IMR-90 (cell line): ENCODE results near the gene TGFBR2. TPM values are rescaled to one million over a fixed set of nuclear protein-coding genes. Genes with fewer than 3 reads are reported as not detected.

Source experiments
- ATAC-seq: fragments of 200-7000 bp; cut with Tn5 transposase; 2 replicates; pipeline ENCODE4 v1.9.1; 2020; ENCODE audit warnings: low read depth, mild to moderate bottlenecking, moderate library complexity
- BruUV-seq: library from RNA; stranded (reverse); fragments of 400-500 nt; replicated peaks from 2 replicates; lab custom pipeline; 2021; lab: Mats Ljungman, UMichigan
- CTCF ChIA-PET: fragments of 300-600 bp; formaldehyde crosslinking; extraction: SDS; loops from one replicate; lab custom pipeline; 2021; ENCODE audit warnings: antibody characterized with exemption; lab: Yijun Ruan, JAX
- POLR2A ChIA-PET: fragments of 300-600 bp; sonication (Branson Sonifier 250); formaldehyde crosslinking; loops from one replicate; lab custom pipeline; 2022; ENCODE audit warnings: antibody characterized with exemption; ENCODE audit not compliant: unreplicated experiment; lab: Charles Lee
- DNase-seq: peaks from one replicate; pipeline ENCODE4 v3.0.0; 2013
- H2AFZ ChIP-seq: replicated peaks from 2 replicates; pipeline ENCODE3; 2013; ENCODE audit warnings: low read length, mild to moderate bottlenecking; ENCODE audit not compliant: poor library complexity
- H2AK5ac ChIP-seq: 2 replicates; pipeline ENCODE4 v1.6.1; 2013; ENCODE audit warnings: low read depth, low read length, inconsistent platforms
- H2AK9ac ChIP-seq: replicated peaks from 2 replicates; pipeline ENCODE3; 2013; ENCODE audit warnings: mild to moderate bottlenecking, low read depth, low read length, moderate library complexity; ENCODE audit not compliant: poor library complexity
- H2BK120ac ChIP-seq: 2 replicates; pipeline ENCODE4 v1.6.1; 2013; ENCODE audit warnings: low read depth, low read length, inconsistent platforms
- H2BK15ac ChIP-seq: 3 replicates; pipeline ENCODE4 v1.6.1; 2013; ENCODE audit warnings: low read depth, low read length, inconsistent platforms
- H2BK20ac ChIP-seq: 2 replicates; pipeline ENCODE4 v1.6.1; 2013; ENCODE audit warnings: low read depth, mild to moderate bottlenecking, inconsistent platforms, low read length, moderate library complexity
- H2BK5ac ChIP-seq: 2 replicates; pipeline ENCODE4 v1.6.1; 2013; ENCODE audit warnings: mild to moderate bottlenecking, low read depth, low read length, inconsistent platforms; ENCODE audit not compliant: poor library complexity, severe bottlenecking
- H3K14ac ChIP-seq: replicated peaks from 2 replicates; pipeline ENCODE4 v1.6.1; 2013; ENCODE audit warnings: low read depth, low read length, inconsistent platforms
- H3K18ac ChIP-seq: 2 replicates; pipeline ENCODE4 v1.6.1; 2013; ENCODE audit warnings: low read depth, low read length, control low read depth
- H3K23ac ChIP-seq: 2 replicates; pipeline ENCODE4 v1.6.1; 2013; ENCODE audit warnings: low read depth, low read length, inconsistent platforms
- H3K27ac ChIP-seq: 2 replicates; pipeline ENCODE4 v1.5.1; 2013; ENCODE audit warnings: mild to moderate bottlenecking, control low read depth, low read length; ENCODE audit not compliant: insufficient read depth
- H3K27me3 ChIP-seq: 2 replicates; pipeline ENCODE4 v1.6.1; 2013; ENCODE audit warnings: low read length; ENCODE audit not compliant: control insufficient read depth, insufficient read depth
- H3K36me3 ChIP-seq: 2 replicates; pipeline ENCODE4 v1.6.1; 2013; ENCODE audit warnings: low read length, mixed read lengths; ENCODE audit not compliant: control insufficient read depth, insufficient read depth
- H3K4ac ChIP-seq: 2 replicates; pipeline ENCODE4 v1.6.1; 2013; ENCODE audit warnings: low read depth, low read length, inconsistent platforms
- H3K4me1 ChIP-seq: 2 replicates; pipeline ENCODE4 v1.6.1; 2013; ENCODE audit warnings: low read length, mixed read lengths; ENCODE audit not compliant: control insufficient read depth, insufficient read depth
- H3K4me2 ChIP-seq: 2 replicates; pipeline ENCODE4 v1.6.1; 2013; ENCODE audit warnings: low read depth, mild to moderate bottlenecking, control low read depth, low read length, moderate library complexity
- H3K4me3 ChIP-seq: 2 replicates; pipeline ENCODE4 v1.5.1; 2013; ENCODE audit warnings: low read depth, mild to moderate bottlenecking, control low read depth, low read length, moderate library complexity; ENCODE audit not compliant: insufficient read depth
- H3K56ac ChIP-seq: 2 replicates; pipeline ENCODE4 v1.6.1; 2013; ENCODE audit warnings: low read length, inconsistent platforms; ENCODE audit not compliant: insufficient read depth; ENCODE audit errors: extremely low read depth
- H3K79me1 ChIP-seq, 2 experiments: 2 replicates each; pipeline ENCODE4 v1.6.1; 2013; ENCODE audit warnings: low read length in 2 of 2, inconsistent platforms in 1 of 2, low read depth in 1 of 2
- H3K9ac ChIP-seq: 2 replicates; pipeline ENCODE4 v1.6.1; 2013; ENCODE audit warnings: low read depth, low read length, control low read depth
- H3K9me1 ChIP-seq: 2 replicates; pipeline ENCODE4 v1.6.1; 2013; ENCODE audit warnings: low read length, inconsistent platforms; ENCODE audit not compliant: insufficient read depth
- H3K9me3 ChIP-seq: 2 replicates; pipeline ENCODE4 v1.6.1; 2013; ENCODE audit warnings: low read length; ENCODE audit not compliant: control insufficient read depth, insufficient read depth
- H4K20me1 ChIP-seq: 2 replicates; pipeline ENCODE4 v1.6.1; 2013; ENCODE audit warnings: low read length, inconsistent platforms; ENCODE audit not compliant: insufficient read depth
- H4K5ac ChIP-seq: 2 replicates; pipeline ENCODE4 v1.6.1; 2013; ENCODE audit warnings: mild to moderate bottlenecking, low read depth, low read length, control low read depth
- H4K8ac ChIP-seq, 2 experiments: 2 replicates each; pipeline ENCODE4 v1.6.1; 2013; ENCODE audit warnings: low read depth in 2 of 2, low read length in 2 of 2, control low read depth in 1 of 2, inconsistent platforms in 1 of 2
- H4K91ac ChIP-seq: 2 replicates; pipeline ENCODE4 v1.6.1; 2013; ENCODE audit warnings: low read depth, low read length, inconsistent platforms; ENCODE audit not compliant: insufficient read depth
- BHLHE40 ChIP-seq: fragments of 150-350 bp; IDR thresholded peaks from 2 replicates; pipeline ENCODE4 v1.6.1; 2016; ENCODE audit warnings: mild to moderate bottlenecking, low read depth, low read length
- CEBPB ChIP-seq: IDR thresholded peaks from 2 replicates; pipeline ENCODE4 v1.6.1; 2012; ENCODE audit warnings: low read depth, low read length, improper control_type of control experiment
- CHD1 ChIP-seq: IDR thresholded peaks from 2 replicates; pipeline ENCODE4 v1.6.1; 2012; ENCODE audit warnings: low read depth, low read length, improper control_type of control experiment
- FOS ChIP-seq: fragments of 150-350 bp; IDR thresholded peaks from 2 replicates; pipeline ENCODE4 v1.6.1; 2016; ENCODE audit warnings: low read depth, low read length
- MAFK ChIP-seq: IDR thresholded peaks from 2 replicates; pipeline ENCODE4 v1.6.1; 2012; ENCODE audit warnings: low read depth, low read length, improper control_type of control experiment
- MAZ ChIP-seq: IDR thresholded peaks from 2 replicates; pipeline ENCODE4 v1.6.1; 2012; ENCODE audit warnings: low read depth, mild to moderate bottlenecking, low read length, improper control_type of control experiment, moderate library complexity, borderline replicate concordance
- MXI1 ChIP-seq: IDR thresholded peaks from 2 replicates; pipeline ENCODE4 v1.6.1; 2012; ENCODE audit warnings: low read depth, mild to moderate bottlenecking, low read length, moderate library complexity, borderline replicate concordance
- NFE2L2 ChIP-seq: fragments of 150-350 bp; IDR thresholded peaks from 2 replicates; pipeline ENCODE4 v1.6.1; 2016; ENCODE audit warnings: low read depth, mild to moderate bottlenecking, low read length
- POLR2A ChIP-seq: IDR thresholded peaks from 2 replicates; pipeline ENCODE4 v1.6.1; 2012; ENCODE audit warnings: mild to moderate bottlenecking, low read depth, low read length
- RAD21 ChIP-seq: IDR thresholded peaks from 2 replicates; pipeline ENCODE4 v1.6.1; 2012; ENCODE audit warnings: low read length, improper control_type of control experiment
- RCOR1 ChIP-seq: IDR thresholded peaks from 2 replicates; pipeline ENCODE4 v1.6.1; 2012; ENCODE audit warnings: mild to moderate bottlenecking, low read length, improper control_type of control experiment; ENCODE audit not compliant: insufficient replicate concordance
- RFX5 ChIP-seq: IDR thresholded peaks from 2 replicates; pipeline ENCODE4 v1.8.0; 2012; ENCODE audit warnings: low read depth, mild to moderate bottlenecking, low read length, moderate library complexity
- SMC3 ChIP-seq: fragments of 150-350 bp; IDR thresholded peaks from 2 replicates; pipeline ENCODE4 v1.6.1; 2016; ENCODE audit warnings: low read depth, mild to moderate bottlenecking, antibody characterized with exemption, low read length, moderate library complexity
- WGBS, 2 experiments: methylation state at CpG; one replicate each; pipeline versions ENCODE4 v1.1.5 to v1.1.7; 2013; ENCODE audit warnings: missing lambda C conversion rate in 2 of 2; ENCODE audit not compliant: insufficient read length in 1 of 2; ENCODE audit errors: extremely low coverage in 2 of 2; 5-methylcytosine and 5-hydroxymethylcytosine counted together
- dilution Hi-C: fragments of 300-500 bp; cut with HindIII; formaldehyde crosslinking; loops from one replicate; pipeline ENCODE4 v1.14.3; 2018; ENCODE audit warnings: low sequenced_read_pairs; ENCODE audit not compliant: unreplicated experiment
- in situ Hi-C: fragments of 300-500 bp; cut with MboI; formaldehyde crosslinking; loops from 3 replicates; pipeline ENCODE4 v1.14.3; 2019; ENCODE audit warnings: low sequenced_read_pairs, inconsistent platforms, mixed read lengths
- intact Hi-C: fragments of 100-400 bp; cut with micrococcal nuclease; formaldehyde crosslinking; loops from 2 replicates; pipeline ENCODE4 v1.10.0; 2022
- polyA plus RNA-seq, 3 experiments: library from polyadenylated mRNA; depleted of rRNA; stranded (reverse); fragments of >200 nt; gene quantifications; 2 replicates each; pipeline ENCODE4 v1.2.3, GENCODE V29; 2012; ENCODE audit warnings: low replicate concordance in 1 of 3
- total RNA-seq: library from RNA; depleted of rRNA; stranded (reverse); fragments of >200 nt; gene quantifications from 2 replicates; pipeline ENCODE4 v1.2.3, GENCODE V29; 2012
- TF ChIP-seq, protein P1 (sequence below): fragments of 150-350 bp; IDR thresholded peaks from 2 replicates; pipeline ENCODE4 v1.6.1; 2017; ENCODE audit warnings: mild to moderate bottlenecking, antibody characterized with exemption, low read length, low read depth
- TF ChIP-seq, protein P2 (sequence below): conservative IDR thresholded peaks from 2 replicates; pipeline ENCODE4 v1.5.1; 2012; ENCODE audit warnings: mild to moderate bottlenecking, low read depth, low read length, improper control_type of control experiment
- TF ChIP-seq, protein P3 (sequence below): fragments of 150-350 bp; IDR thresholded peaks from 2 replicates; pipeline ENCODE4 v1.6.1; 2016; ENCODE audit warnings: low read depth, mild to moderate bottlenecking, low read length, moderate library complexity, borderline replicate concordance

TGFBR2 gene
- total and polyA plus RNA-seq, 2 of the 4 experiments (the other 2 are of a cell fraction), result 63.7 to 87.5 TPM

DNA sequence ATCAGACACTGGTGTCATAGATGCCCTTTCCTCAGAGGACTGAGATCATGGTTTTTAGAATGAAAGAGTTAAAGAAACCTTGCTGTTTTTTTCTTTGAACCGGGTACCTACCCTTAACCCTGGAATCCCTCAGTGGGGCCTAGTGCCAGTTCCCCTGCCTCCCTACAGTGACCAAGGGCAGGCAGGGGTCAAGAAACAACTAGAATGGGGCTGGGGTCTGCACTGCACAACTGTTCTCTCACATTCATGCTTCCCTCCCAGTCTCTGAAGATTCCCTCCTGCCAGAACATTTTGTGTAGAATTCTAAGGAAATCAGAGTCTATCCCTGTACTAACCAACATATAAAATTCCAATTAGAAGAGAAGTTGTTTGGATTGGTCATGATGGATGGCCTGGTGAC, 47.9 kb downstream of the TGFBR2 start:
- no peak overlapping the region for H2AFZ ChIP-seq
- H3K9me1 ChIP-seq, result peaks cover 14% of the 10 kb centered on the region
- peaks cover 31% of the 10 kb centered on the region for H3K4me1 ChIP-seq
- no peaks in the 10 kb centered on the region for H3K9me3 ChIP-seq
- no peak overlapping the region for H3K9ac ChIP-seq
- peak overlapping the region; percentile 54 for H2BK5ac ChIP-seq
- TF ChIP-seq RAD21 (no peak), RFX5 (no peak), FOS (no peak), MAFK (no peak), RCOR1 (no peak), SMC3 (no peak), NFE2L2 (no peak), BHLHE40 (no peak), CHD1 (no peak), POLR2A (no peak), CEBPB (no peak), MXI1 (no peak), MAZ (no peak)
- TF ChIP-seq, protein P1, sequence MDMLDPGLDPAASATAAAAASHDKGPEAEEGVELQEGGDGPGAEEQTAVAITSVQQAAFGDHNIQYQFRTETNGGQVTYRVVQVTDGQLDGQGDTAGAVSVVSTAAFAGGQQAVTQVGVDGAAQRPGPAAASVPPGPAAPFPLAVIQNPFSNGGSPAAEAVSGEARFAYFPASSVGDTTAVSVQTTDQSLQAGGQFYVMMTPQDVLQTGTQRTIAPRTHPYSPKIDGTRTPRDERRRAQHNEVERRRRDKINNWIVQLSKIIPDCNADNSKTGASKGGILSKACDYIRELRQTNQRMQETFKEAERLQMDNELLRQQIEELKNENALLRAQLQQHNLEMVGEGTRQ, result no peak
- TF ChIP-seq, protein P2, sequence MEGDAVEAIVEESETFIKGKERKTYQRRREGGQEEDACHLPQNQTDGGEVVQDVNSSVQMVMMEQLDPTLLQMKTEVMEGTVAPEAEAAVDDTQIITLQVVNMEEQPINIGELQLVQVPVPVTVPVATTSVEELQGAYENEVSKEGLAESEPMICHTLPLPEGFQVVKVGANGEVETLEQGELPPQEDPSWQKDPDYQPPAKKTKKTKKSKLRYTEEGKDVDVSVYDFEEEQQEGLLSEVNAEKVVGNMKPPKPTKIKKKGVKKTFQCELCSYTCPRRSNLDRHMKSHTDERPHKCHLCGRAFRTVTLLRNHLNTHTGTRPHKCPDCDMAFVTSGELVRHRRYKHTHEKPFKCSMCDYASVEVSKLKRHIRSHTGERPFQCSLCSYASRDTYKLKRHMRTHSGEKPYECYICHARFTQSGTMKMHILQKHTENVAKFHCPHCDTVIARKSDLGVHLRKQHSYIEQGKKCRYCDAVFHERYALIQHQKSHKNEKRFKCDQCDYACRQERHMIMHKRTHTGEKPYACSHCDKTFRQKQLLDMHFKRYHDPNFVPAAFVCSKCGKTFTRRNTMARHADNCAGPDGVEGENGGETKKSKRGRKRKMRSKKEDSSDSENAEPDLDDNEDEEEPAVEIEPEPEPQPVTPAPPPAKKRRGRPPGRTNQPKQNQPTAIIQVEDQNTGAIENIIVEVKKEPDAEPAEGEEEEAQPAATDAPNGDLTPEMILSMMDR, result no peak
- TF ChIP-seq, protein P3, sequence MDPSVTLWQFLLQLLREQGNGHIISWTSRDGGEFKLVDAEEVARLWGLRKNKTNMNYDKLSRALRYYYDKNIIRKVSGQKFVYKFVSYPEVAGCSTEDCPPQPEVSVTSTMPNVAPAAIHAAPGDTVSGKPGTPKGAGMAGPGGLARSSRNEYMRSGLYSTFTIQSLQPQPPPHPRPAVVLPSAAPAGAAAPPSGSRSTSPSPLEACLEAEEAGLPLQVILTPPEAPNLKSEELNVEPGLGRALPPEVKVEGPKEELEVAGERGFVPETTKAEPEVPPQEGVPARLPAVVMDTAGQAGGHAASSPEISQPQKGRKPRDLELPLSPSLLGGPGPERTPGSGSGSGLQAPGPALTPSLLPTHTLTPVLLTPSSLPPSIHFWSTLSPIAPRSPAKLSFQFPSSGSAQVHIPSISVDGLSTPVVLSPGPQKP, result no peak
- no peak overlapping the region for H2AK5ac ChIP-seq
- H3K27me3 ChIP-seq, result no peaks in the 10 kb centered on the region
- peak overlapping the region; percentile 37 for H3K18ac ChIP-seq
- in situ Hi-C loops, result no loop called here
- whole genome bisulfite sequencing, 2 experiments, result no CpG with 5 or more reads among the region's 1 CpG
- peaks cover 44 to 60% of the 10 kb centered on the region in 2 experiments for H3K79me1 ChIP-seq
- H2BK15ac ChIP-seq, result no peak overlapping the region
- no peak overlapping the region for H3K27ac ChIP-seq
- POLR2A ChIA-PET, result no interaction called here
- no peak for DNase-seq
- no peak for ATAC-seq
- dilution Hi-C loops, result no loop called here
- H2BK120ac ChIP-seq, result 0 out of 2 replicates have a peak overlapping the region, but pooled peaks have one; percentile 9
- no peak overlapping the region for H3K4ac ChIP-seq
- H4K91ac ChIP-seq, result no peak overlapping the region; the same call in 1 of the 2 replicates
- H4K5ac ChIP-seq, result no peak overlapping the region
- H2AK9ac ChIP-seq, result no peak overlapping the region
- H4K8ac ChIP-seq, result no peak overlapping the region
- H4K20me1 ChIP-seq, result no peaks in the 10 kb centered on the region
- CTCF ChIA-PET, result no interaction called here
- H3K23ac ChIP-seq, result no peak overlapping the region
- H3K36me3 ChIP-seq, result peaks cover 29% of the 10 kb centered on the region
- H3K14ac ChIP-seq, result peak overlapping the region; percentile 24; the same call in 1 of the 2 replicates
- no peak overlapping the region for H3K56ac ChIP-seq
- H3K4me2 ChIP-seq, result no peak overlapping the region
- BruUV-seq, result no TSS peak
- no peak overlapping the region for H3K4me3 ChIP-seq
- intact Hi-C loops, result no loop called here
- H2BK20ac ChIP-seq, result no peak overlapping the region
